Ovary (tissue), 9 donors: ENCODE measurements around the gene NLK. TPM values are rescaled to one million over a fixed set of nuclear protein-coding genes. Genes with fewer than 3 reads are reported as not detected.

Source experiments
- DNase-seq, 5 donors: peaks; one replicate each; pipeline ENCODE4 v3.0.0-alpha.2; 2019 to 2020
- H3K27ac ChIP-seq, 2 donors: fragments of 200-600 bp; one replicate each; pipeline versions ENCODE4 v1.5.1 to v1.8.0; 2019 to 2022
- H3K27me3 ChIP-seq: fragments of 200-600 bp; one replicate; pipeline ENCODE4 v1.8.0; 2022
- H3K36me3 ChIP-seq: fragments of 200-600 bp; sonication (generic); one replicate; pipeline ENCODE4 v1.5.1; 2019
- H3K4me1 ChIP-seq: one replicate; pipeline ENCODE4 v1.8.1; 2013; ENCODE audit warnings: mild to moderate bottlenecking, moderate library complexity; ENCODE audit not compliant: insufficient read depth
- H3K4me3 ChIP-seq: fragments of 200-600 bp; sonication (generic); one replicate; pipeline ENCODE4 v1.5.1; 2017
- H3K9me3 ChIP-seq, 2 donors: fragments of 200-600 bp in 1 of 2; sonication (generic) in 1 of 2; one replicate each; pipeline versions ENCODE4 v1.5.1 to v1.8.1; 2013 to 2019; ENCODE audit warnings: mild to moderate bottlenecking in 1 of 2, moderate library complexity in 1 of 2
- EP300 ChIP-seq: sonication (generic); formaldehyde crosslinking; IDR thresholded peaks from one replicate; pipeline ENCODE4 v1.6.1; 2017; ENCODE audit warnings: antibody characterized with exemption
- POLR2A ChIP-seq: fragments of 450-650 bp; IDR thresholded peaks from one replicate; pipeline ENCODE4 v1.6.1; 2017; ENCODE audit warnings: antibody characterized with exemption, mild to moderate bottlenecking, moderate library complexity
- WGBS, 3 donors: extraction: QIAGEN DNeasy Blood & Tissue Kit in 1 of 3; methylation state at CpG; one replicate each; pipeline versions ENCODE4 v1.1.5 to v1.1.7; 2013 to 2017; 5-methylcytosine and 5-hydroxymethylcytosine counted together
- intact Hi-C, 4 donors: fragments of 100-400 bp; cut with DNase I; formaldehyde crosslinking; loops; one replicate each; pipeline versions ENCODE4 v1.11.0 to v1.15.1; 2022 to 2023
- polyA plus RNA-seq, 2 donors: library from polyadenylated mRNA; stranded (reverse); fragments of 200-250 nt in 1 of 2; fragments of 350-450 nt in 1 of 2; fragmentation: Illumina TruSeq in 1 of 2; extraction: RNeasy Lipid Tissue Mini Kit (QIAGEN cat#74804) in 1 of 2; gene quantifications; one replicate each; pipeline ENCODE4 v1.2.3, GENCODE V29; 2013 to 2014
- total RNA-seq, 7 donors: library from RNA; depleted of rRNA in 2 of 7; stranded (reverse); fragments of >200 nt in 2 of 7; fragmentation: NEBNext Ultra II Directional in 3 of 7; extraction: Animal tissue kit (Norgen Biotek cat#: 25700) in 3 of 7; gene quantifications; one replicate each; pipeline versions ENCODE4 v1.1.0 to v1.2.4, GENCODE V29; 2016 to 2023
- TF ChIP-seq, protein P1 (sequence below), 3 donors: fragments of 450-650 bp in 2 of 3; fragments of 200-600 bp in 1 of 3; IDR thresholded peaks; one replicate each; pipeline versions ENCODE4 v1.5.1 to v1.8.0; 2016 to 2022; ENCODE audit warnings: antibody characterized with exemption in 3 of 3, mild to moderate bottlenecking in 1 of 3
- donor health status: DM: no; HTN: no; CAD: no; lungs with moderate emphysema.
- donor health status: DM: no; HTN: no; CAD: no.
- donor health status: Bipolar disorder and iron deficiency.
- donor health status: DM: yes; HTN: yes; CAD: no.
- donor health status: DM: no; HTN: no; CAD: no.
- donor health status: DM: yes; HTN: yes; CAD: no.

The NLK gene
- total and polyA plus RNA-seq, 9 donors, result 7.3 to 15.6 (median 12.3) TPM

DNA sequence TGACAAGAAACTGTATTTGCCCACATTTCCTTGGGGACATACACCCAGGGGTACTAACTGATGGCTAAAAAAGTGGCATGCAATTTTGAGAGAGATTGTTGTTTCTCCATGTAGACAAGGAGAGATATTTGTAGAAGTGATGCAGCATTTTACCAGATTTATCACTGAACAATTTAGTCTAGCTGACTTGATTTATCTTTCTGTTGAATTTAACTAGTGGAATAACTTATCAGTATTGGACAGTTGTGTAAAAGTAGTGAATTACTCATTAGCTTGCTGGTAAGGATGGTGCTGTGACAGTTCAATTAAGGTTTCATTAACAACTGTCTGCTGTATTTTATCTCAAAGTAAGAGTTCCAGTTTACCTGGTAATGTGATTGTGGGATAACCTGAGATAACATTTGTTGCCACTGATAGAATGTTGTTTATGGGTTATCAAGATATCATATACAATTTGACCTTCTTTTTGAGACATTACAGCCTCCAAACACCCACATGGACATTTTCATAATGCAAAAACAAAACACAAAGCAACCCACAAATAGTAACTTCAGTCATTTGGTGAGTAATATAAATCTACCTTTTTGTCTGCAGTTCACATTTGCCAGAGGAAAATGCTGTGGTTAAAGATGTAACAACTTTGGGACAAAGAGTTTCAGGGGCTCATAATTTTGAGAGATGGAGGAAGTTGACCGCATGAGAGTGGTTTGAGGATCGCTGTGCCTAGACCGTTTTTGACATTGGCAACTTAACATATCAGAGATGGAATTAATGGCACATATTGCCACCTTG is 3.8 kb downstream of the NLK start:
- intact Hi-C loops, result no loop called here
- Histone ChIP-seq H3K4me3 (no peak overlapping the region), H3K4me1 (peaks cover 8% of the 10 kb centered on the region), H3K36me3 (no peaks in the 10 kb centered on the region), H3K27ac (no peak overlapping the region), H3K9me3 (no peaks in the 10 kb centered on the region), H3K27me3 (no peaks in the 10 kb centered on the region)
- 90 to 93% (median 91%) methylated on average over 3 of the region's 3 CpGs for WGBS, 3 donors
- no peak for DNase-seq
- TF ChIP-seq, protein P1, sequence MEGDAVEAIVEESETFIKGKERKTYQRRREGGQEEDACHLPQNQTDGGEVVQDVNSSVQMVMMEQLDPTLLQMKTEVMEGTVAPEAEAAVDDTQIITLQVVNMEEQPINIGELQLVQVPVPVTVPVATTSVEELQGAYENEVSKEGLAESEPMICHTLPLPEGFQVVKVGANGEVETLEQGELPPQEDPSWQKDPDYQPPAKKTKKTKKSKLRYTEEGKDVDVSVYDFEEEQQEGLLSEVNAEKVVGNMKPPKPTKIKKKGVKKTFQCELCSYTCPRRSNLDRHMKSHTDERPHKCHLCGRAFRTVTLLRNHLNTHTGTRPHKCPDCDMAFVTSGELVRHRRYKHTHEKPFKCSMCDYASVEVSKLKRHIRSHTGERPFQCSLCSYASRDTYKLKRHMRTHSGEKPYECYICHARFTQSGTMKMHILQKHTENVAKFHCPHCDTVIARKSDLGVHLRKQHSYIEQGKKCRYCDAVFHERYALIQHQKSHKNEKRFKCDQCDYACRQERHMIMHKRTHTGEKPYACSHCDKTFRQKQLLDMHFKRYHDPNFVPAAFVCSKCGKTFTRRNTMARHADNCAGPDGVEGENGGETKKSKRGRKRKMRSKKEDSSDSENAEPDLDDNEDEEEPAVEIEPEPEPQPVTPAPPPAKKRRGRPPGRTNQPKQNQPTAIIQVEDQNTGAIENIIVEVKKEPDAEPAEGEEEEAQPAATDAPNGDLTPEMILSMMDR (IDR thresholded peaks at IDR 0.05), result no peak
- no peak for TF ChIP-seq POLR2A
- TF ChIP-seq EP300, result no peak

DNA sequence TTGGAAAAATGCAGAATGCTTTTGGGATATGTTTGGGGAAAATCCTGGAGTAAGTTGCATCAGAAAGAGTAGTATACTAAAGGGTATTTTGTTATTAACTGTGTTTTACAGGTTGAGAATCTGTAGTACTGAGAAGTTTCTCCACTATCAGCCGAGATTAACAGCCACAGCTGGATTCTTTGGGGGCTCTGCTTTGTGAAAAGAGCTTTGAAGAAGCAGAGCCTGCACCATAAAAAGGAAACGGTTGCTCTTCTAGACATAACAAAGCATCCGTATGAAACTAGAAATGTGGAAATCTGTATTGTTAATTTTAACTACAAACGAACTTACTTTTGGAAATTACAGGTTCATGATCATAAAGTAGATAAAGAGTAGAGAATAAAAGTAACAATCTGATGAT is 5.3 kb downstream of the NLK start:
- no peak for TF ChIP-seq EP300
- TF ChIP-seq, protein P1 (IDR thresholded peaks at IDR 0.05), result no peak
- no peak for TF ChIP-seq POLR2A
- H3K4me3 ChIP-seq, result no peak overlapping the region
- no peak for DNase-seq
- 3 to 14% (median 7%) methylated on average over 4 of the region's 4 CpGs for WGBS, 3 donors
- H3K27ac ChIP-seq, result no peak overlapping the region
- intact Hi-C loops, result no loop called here
- H3K27me3 ChIP-seq, result no peaks in the 10 kb centered on the region
- H3K36me3 ChIP-seq, result no peaks in the 10 kb centered on the region
- peaks cover 6% of the 10 kb centered on the region for H3K4me1 ChIP-seq
- no peaks in the 10 kb centered on the region for H3K9me3 ChIP-seq

DNA sequence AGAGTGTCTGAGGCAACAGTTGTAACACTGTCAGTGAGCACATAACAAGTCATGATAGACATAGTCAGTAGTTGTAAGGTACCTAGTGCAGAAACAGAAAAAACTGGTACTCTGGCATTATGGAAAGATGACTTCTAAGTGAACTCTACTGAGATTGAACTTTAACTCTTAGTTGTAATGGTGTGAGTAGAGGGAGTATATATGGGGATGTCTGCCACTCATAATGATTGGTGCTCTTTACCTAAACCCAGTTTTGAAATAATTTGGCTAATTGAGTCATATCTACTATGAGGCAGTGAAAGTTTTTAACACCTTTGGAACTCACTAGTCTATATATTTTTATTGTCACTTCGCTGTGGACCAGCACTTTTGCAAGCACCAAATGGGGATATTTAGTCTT is 6.6 kb downstream of the NLK start:
- H3K27ac ChIP-seq, result no peak overlapping the region
- no peaks in the 10 kb centered on the region for H3K36me3 ChIP-seq
- no peak for TF ChIP-seq POLR2A
- TF ChIP-seq, protein P1 (IDR thresholded peaks at IDR 0.05), result no peak
- TF ChIP-seq EP300, result no peak
- intact Hi-C loops, result no loop called here
- no peak overlapping the region for H3K4me3 ChIP-seq
- no peaks in the 10 kb centered on the region for H3K9me3 ChIP-seq
- H3K27me3 ChIP-seq, result no peaks in the 10 kb centered on the region
- no peak for DNase-seq
- peaks cover 3% of the 10 kb centered on the region for H3K4me1 ChIP-seq
- 95 to 100% (median 97%) methylated on average over 1 of the region's 1 CpG for WGBS, 3 donors

DNA sequence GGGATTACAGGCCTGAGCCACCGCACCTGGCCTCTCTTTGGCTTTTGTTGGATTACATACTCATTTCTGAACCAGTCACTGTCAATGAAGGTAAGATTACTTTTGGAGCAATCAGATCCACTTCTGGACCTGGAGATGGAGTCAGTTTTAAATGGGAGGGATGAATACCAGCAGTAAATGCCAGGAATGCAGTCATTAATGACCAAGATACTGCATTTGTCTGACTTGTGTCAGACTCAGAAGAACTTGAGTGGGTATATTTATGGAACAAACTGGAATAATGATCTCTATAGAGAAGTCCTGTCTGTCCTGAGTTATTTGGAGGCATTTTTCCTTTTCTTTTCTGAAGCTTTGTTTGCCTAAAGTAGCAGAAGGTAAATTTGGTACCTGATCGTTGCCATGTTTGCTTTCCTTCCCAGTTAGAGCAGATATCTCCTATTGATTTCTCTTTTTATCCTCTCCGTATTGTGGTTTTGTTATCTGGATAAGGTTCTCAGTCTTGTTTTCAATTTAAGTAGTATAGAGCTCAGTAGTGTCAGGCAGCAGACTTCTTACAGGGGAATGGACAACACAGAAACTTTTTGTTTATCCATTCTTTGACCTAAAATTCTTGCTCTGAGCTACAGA is 10.7 kb downstream of the NLK start:
- WGBS, 3 donors, result 46 to 57% (median 51%) methylated on average over 3 of the region's 3 CpGs
- H3K9me3 ChIP-seq, result no peaks in the 10 kb centered on the region
- intact Hi-C loops, result no loop called here
- no peak overlapping the region for H3K4me3 ChIP-seq
- DNase-seq, result no peak
- no peaks in the 10 kb centered on the region for H3K36me3 ChIP-seq
- peaks cover 7% of the 10 kb centered on the region for H3K4me1 ChIP-seq
- TF ChIP-seq POLR2A (no peak), EP300 (no peak)
- TF ChIP-seq, protein P1 (IDR thresholded peaks at IDR 0.05), result no peak
- no peaks in the 10 kb centered on the region for H3K27me3 ChIP-seq
- H3K27ac ChIP-seq, result no peak overlapping the region
